22Rv1 (cell line): Measurements from ENCODE around the gene MRPS31.

Experiments used
- CTCF ChIP-seq: fragments of 450-650 bp; IDR thresholded peaks from 2 replicates; pipeline ENCODE4 v1.5.1; 2017; ENCODE audit warnings: mild to moderate bottlenecking
- ZFX ChIP-seq: fragments of 450-650 bp; IDR thresholded peaks from 2 replicates; pipeline ENCODE4 v1.6.1; 2017; ENCODE audit warnings: antibody characterized with exemption, borderline replicate concordance

GRCh38 chr13:40777166-40777808 is 6.3 kb upstream of the MRPS31 start:
- TF ChIP-seq ZFX = no peak
- TF ChIP-seq CTCF = peak; percentile 79
